GM18508 (cell line): Measurements from ENCODE around the gene PGPEP1.
"Not testable (repeated sequence)": the region's sequence is repeated elsewhere in the genome, so short reads cannot be mapped to it uniquely, and the experiment has no call there.

ENCODE experiments used
- ATAC-seq: cut with Tn5 transposase; IDR thresholded peaks from one replicate; pipeline ENCODE4 v1.9.1; 2021; ENCODE audit warnings: moderate number of reproducible peaks; ENCODE audit not compliant: insufficient read depth, unreplicated experiment

PGPEP1 gene

GRCh38 chr19:18362934-18363542 is 22.6 kb downstream of the PGPEP1 start:
- ATAC-seq = no peak

- ATAC-seq = no peak
Observed at GRCh38 chr19:18363787-18364186, 23.4 kb downstream of the PGPEP1 start.

- ATAC-seq = not testable (repeated sequence)
Observed at GRCh38 chr19:18364277-18364825, 24.0 kb downstream of the PGPEP1 start.

- ATAC-seq = no peak
Observed at GRCh38 chr19:18364826-18365528, 24.6 kb downstream of the PGPEP1 start.

GRCh38 chr19:18366021-18366435 is 25.6 kb downstream of the PGPEP1 start:
- no peak for ATAC-seq

- no peak for ATAC-seq
Observed at GRCh38 chr19:18368504-18369222, 28.3 kb downstream of the PGPEP1 start.

GRCh38 chr19:18373407-18373891 is 33.1 kb downstream of the PGPEP1 start:
- no peak for ATAC-seq

- peak; percentile 48 for ATAC-seq
Observed at GRCh38 chr19:18373892-18374629, 33.7 kb downstream of the PGPEP1 start.

- ATAC-seq = no peak
Observed at GRCh38 chr19:18377026-18377425, 36.6 kb downstream of the PGPEP1 start.

- no peak for ATAC-seq
Observed at GRCh38 chr19:18379803-18380747, 39.7 kb downstream of the PGPEP1 start.

- ATAC-seq = no peak
Observed at GRCh38 chr19:18380843-18381242, 40.4 kb downstream of the PGPEP1 start.

GRCh38 chr19:18383622-18384021 is 43.2 kb downstream of the PGPEP1 start:
- ATAC-seq = not testable (repeated sequence)

- no peak for ATAC-seq
Observed at GRCh38 chr19:18384775-18385174, 44.4 kb downstream of the PGPEP1 start.

- ATAC-seq = no peak
Observed at GRCh38 chr19:18385359-18385674, 44.9 kb downstream of the PGPEP1 start.

- no peak for ATAC-seq
Observed at GRCh38 chr19:18385675-18386542, 45.5 kb downstream of the PGPEP1 start, which contains the start of gene GDF15. TSS of gene GDF15 (plus strand) at chr19:18386158. CDS start at chr19:18386190, 32 bp downstream.

GRCh38 chr19:18386543-18387271 is 46.3 kb downstream of the PGPEP1 start:
- ATAC-seq = no peak

- ATAC-seq = peak; percentile 42
Observed at GRCh38 chr19:18388100-18388959, 47.9 kb downstream of the PGPEP1 start.
